Liver (tissue), 3 donors: ENCODE measurements around the gene GNA15.

Experiments
- ATF3 ChIP-seq: IDR thresholded peaks from 2 replicates; pipeline ENCODE4 v1.6.1; 2016; ENCODE audit warnings: antibody characterized with exemption
- CTCF ChIP-seq: fragments of 150-350 bp; IDR thresholded peaks from 2 replicates; pipeline ENCODE4 v1.5.1; 2017; ENCODE audit warnings: improper control_type of control experiment, low read depth, low read length; ENCODE audit not compliant: missing input control
- EGR1 ChIP-seq, 2 donors: IDR thresholded peaks; 2 replicates each; pipeline ENCODE4 v1.6.1; 2016 to 2018; ENCODE audit warnings: antibody characterized with exemption in 2 of 2, low read depth in 2 of 2
- GABPA ChIP-seq, 2 donors: IDR thresholded peaks in 1 of 2; conservative IDR thresholded peaks in 1 of 2; 2 replicates each; pipeline ENCODE4 v1.6.1; 2016; ENCODE audit warnings: antibody characterized with exemption in 2 of 2, mild to moderate bottlenecking in 1 of 2, moderate library complexity in 1 of 2
- HNF4G ChIP-seq: IDR thresholded peaks from 2 replicates; pipeline ENCODE4 v1.6.1; 2016; ENCODE audit warnings: antibody characterized with exemption
- JUND ChIP-seq, 2 donors: IDR thresholded peaks; 2 replicates each; pipeline ENCODE4 v1.6.1; 2016; ENCODE audit warnings: antibody characterized with exemption in 2 of 2
- MAX ChIP-seq: IDR thresholded peaks from 2 replicates; pipeline ENCODE4 v1.6.1; 2016; ENCODE audit warnings: antibody characterized with exemption
- RAD21 ChIP-seq, 2 donors: IDR thresholded peaks; 2 replicates each; pipeline ENCODE4 v1.6.1; 2016; ENCODE audit warnings: antibody characterized with exemption in 2 of 2, mild to moderate bottlenecking in 2 of 2
- REST ChIP-seq: IDR thresholded peaks from 2 replicates; pipeline ENCODE4 v1.6.1; 2016; ENCODE audit warnings: antibody characterized with exemption, mild to moderate bottlenecking
- RXRA ChIP-seq, 2 donors: IDR thresholded peaks; 2 replicates each; pipeline ENCODE4 v1.6.1; 2017 to 2018; ENCODE audit warnings: antibody characterized with exemption in 2 of 2, mild to moderate bottlenecking in 1 of 2
- TAF1 ChIP-seq: conservative IDR thresholded peaks from 2 replicates; pipeline ENCODE4 v1.6.1; 2016; ENCODE audit warnings: antibody characterized with exemption, mild to moderate bottlenecking
- YY1 ChIP-seq: IDR thresholded peaks from 2 replicates; pipeline ENCODE4 v1.6.1; 2016; ENCODE audit warnings: antibody characterized with exemption, mild to moderate bottlenecking
- donor health status: healthy.
- donor health status: healthy.

- TF ChIP-seq JUND (IDR thresholded peaks at IDR 0.05) (no peak), CTCF (no peak), RAD21 (IDR thresholded peaks at IDR 0.05) (no peak), HNF4G (no peak), TAF1 (no peak), GABPA (IDR thresholded peaks at IDR 0.05 in 1 of 2, conservative IDR thresholded peaks at IDR 0.05 in 1 of 2) (no peak), MAX (no peak), YY1 (no peak), REST (no peak), EGR1 (IDR thresholded peaks at IDR 0.05; ENCODE audit: low read depth in 2 of 2) (no peak), RXRA (IDR thresholded peaks at IDR 0.05) (no peak), ATF3 (no peak)
These were observed 35.5 kb upstream of the GNA15 start for GRCh38 chr19:3100331-3100730.
